PFSK-1 (cell line): Measurements from ENCODE around the gene TACC3.

Source experiments
- FOXP2 ChIP-seq: optimal IDR thresholded peaks from 2 replicates; pipeline ENCODE3; 2011; ENCODE audit warnings: borderline replicate concordance, control low read depth, inconsistent platforms; ENCODE audit not compliant: insufficient read depth; ENCODE audit errors: extremely low read length, extremely low read depth
- POLR2AphosphoS5 ChIP-seq: IDR thresholded peaks from 2 replicates; pipeline ENCODE4 v1.6.1; 2012; ENCODE audit warnings: low read depth, mild to moderate bottlenecking, control low read depth, low read length, moderate library complexity
- SIN3A ChIP-seq: IDR thresholded peaks from 2 replicates; pipeline ENCODE4 v1.6.1; 2012; ENCODE audit warnings: mild to moderate bottlenecking, low read length, moderate library complexity, borderline replicate concordance; ENCODE audit not compliant: insufficient read depth
- TAF1 ChIP-seq: IDR thresholded peaks from 2 replicates; pipeline ENCODE4 v1.6.1; 2012; ENCODE audit warnings: low read length, control low read depth, borderline replicate concordance; ENCODE audit not compliant: insufficient read depth
- TF ChIP-seq, protein P1 (sequence below), 2 experiments: IDR thresholded peaks; 2 replicates each; pipeline versions ENCODE4 v1.6.1 to v1.8.0; 2011 to 2012; ENCODE audit warnings: low read depth in 2 of 2, low read length in 2 of 2, control low read depth in 1 of 2, inconsistent platforms in 1 of 2, mild to moderate bottlenecking in 1 of 2, moderate library complexity in 1 of 2; ENCODE audit not compliant: insufficient read depth in 1 of 2

TACC3 gene

DNA sequence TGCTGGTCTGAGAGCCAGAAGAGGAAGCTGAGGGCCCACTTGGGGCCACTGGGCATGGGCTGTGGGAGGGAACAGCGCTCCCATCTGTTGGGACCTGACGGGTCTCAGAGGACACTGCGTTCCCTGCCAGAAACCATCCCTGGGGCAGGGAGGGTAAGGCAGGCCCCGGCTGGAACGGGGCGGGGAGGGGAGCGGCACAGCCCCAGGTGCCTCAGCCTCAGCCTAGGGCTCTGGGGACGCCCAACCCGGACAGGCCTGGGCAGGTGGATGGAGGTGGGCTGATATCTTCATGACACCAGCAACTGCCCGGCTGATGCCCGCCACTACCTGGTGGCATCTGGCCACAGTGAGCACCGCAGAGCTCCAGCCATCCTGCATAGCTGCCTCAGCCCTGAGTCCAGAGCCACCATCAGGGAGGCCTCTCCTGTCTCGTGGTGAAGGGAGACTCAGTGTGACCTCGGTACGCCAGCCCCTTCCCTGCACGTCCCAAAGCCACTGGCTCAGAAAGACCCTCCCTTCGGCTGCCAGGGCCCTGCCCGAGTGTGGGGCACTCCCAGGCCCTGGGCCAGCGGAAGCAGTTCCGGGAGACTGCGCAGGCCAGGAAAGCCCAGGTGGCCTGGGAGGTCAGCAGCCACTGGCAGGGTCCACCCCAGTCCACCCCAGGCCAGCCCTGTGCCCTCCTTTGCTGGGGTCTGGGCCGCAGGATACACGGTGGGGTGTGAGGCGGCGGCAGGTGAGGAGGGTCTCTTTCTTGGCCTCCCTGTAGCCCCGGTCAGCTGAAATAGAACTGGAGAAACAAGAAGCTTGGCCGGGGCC, 37.2 kb downstream of the TACC3 start:
- TF ChIP-seq TAF1 = no peak

DNA sequence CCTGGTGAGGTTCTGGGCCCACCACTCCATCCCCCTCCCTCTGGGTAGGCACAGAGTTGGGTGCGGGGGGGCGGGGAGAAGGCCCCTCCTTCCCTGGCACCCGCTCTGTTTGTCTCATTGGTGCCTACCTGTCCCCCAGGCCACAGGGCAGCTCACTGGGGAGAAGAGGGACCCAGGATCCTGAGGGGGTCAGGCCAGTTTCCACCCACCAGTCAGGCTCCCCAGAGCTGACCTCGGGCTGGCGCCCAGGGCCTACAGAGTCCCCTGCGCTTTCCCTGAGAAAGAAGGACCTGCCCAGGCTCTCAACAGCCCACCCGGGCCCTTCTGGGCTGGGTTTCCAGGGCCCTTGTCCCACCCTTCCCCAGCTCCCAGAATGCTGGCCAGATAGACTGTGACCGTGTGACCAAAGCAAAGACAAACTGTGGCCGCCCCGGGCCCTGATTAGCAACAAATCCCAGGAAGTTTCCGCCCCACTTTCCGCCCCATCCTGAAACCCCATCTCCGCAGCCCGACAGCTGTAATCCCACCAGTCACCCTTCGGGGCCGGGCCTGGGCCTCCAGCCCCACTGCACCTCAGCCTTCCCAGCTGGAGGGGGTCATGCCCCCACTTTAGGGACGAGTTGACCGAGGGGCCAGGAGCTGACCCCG, 38.0 kb downstream of the TACC3 start:
- no peak for TF ChIP-seq TAF1
- TF ChIP-seq, protein P1, sequence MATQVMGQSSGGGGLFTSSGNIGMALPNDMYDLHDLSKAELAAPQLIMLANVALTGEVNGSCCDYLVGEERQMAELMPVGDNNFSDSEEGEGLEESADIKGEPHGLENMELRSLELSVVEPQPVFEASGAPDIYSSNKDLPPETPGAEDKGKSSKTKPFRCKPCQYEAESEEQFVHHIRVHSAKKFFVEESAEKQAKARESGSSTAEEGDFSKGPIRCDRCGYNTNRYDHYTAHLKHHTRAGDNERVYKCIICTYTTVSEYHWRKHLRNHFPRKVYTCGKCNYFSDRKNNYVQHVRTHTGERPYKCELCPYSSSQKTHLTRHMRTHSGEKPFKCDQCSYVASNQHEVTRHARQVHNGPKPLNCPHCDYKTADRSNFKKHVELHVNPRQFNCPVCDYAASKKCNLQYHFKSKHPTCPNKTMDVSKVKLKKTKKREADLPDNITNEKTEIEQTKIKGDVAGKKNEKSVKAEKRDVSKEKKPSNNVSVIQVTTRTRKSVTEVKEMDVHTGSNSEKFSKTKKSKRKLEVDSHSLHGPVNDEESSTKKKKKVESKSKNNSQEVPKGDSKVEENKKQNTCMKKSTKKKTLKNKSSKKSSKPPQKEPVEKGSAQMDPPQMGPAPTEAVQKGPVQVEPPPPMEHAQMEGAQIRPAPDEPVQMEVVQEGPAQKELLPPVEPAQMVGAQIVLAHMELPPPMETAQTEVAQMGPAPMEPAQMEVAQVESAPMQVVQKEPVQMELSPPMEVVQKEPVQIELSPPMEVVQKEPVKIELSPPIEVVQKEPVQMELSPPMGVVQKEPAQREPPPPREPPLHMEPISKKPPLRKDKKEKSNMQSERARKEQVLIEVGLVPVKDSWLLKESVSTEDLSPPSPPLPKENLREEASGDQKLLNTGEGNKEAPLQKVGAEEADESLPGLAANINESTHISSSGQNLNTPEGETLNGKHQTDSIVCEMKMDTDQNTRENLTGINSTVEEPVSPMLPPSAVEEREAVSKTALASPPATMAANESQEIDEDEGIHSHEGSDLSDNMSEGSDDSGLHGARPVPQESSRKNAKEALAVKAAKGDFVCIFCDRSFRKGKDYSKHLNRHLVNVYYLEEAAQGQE (IDR thresholded peaks at IDR 0.05; ENCODE audit: insufficient read depth in 1 of 2, low read depth in 2 of 2, low read length in 2 of 2) = no peak
- no peak for TF ChIP-seq SIN3A
- TF ChIP-seq POLR2AphosphoS5 = no peak
- TF ChIP-seq FOXP2 = no peak

DNA sequence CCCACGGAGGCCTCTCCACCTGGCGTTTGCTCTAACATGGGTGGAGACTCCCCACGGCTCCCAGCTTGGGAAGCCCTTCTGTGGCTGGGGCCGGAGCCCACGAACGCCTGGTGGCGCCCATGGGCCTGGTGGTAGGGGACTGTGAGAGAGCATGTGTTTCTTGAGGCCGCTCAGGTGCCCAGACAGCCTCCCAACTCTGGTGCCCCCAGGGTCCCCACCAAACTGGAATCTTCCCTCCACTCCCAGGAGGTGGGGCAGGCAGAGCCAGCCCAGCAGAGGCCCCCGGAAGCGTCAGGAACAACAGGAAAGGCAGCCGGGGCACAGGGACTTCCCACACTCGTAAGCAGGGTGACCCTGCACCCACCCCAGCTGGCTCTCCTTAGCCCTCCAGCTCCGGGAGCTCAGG, 38.5 kb downstream of the TACC3 start:
- no peak for TF ChIP-seq TAF1
- TF ChIP-seq FOXP2 = no peak
- no peak for TF ChIP-seq SIN3A
- TF ChIP-seq POLR2AphosphoS5 = no peak
- TF ChIP-seq, protein P1 (IDR thresholded peaks at IDR 0.05; ENCODE audit: insufficient read depth in 1 of 2, low read depth in 2 of 2, low read length in 2 of 2) = no peak

DNA sequence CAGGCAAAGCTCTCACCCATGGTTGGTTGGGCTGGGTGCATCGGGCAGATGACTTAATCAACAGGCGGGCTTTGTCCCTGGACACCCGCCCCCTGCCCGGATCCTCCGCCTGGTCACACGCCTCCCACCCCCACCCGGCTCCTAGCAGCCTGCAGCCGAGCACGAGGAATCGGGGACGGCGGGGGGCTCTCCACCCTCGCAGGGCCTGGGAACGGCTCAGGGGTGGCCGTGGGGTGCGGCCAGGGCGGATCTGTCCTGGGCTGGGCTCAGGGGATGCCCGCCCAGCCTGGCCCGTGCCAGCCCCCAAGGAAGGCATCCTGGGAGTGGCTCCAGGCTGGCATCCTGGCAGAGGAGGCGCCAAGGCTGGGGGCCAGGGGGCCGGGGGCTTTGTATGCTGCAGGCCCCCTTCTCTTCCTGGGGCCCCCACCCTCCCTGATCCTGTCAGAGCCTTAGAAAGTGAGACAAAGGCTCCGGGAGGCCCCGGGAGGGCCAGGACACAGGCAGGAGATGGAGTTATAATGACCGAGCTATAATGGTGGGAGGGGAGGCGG, 39.3 kb downstream of the TACC3 start:
- TF ChIP-seq POLR2AphosphoS5 (no peak), TAF1 (no peak), FOXP2 (no peak), SIN3A (no peak)
- TF ChIP-seq, protein P1 (IDR thresholded peaks at IDR 0.05; ENCODE audit: insufficient read depth in 1 of 2, low read depth in 2 of 2, low read length in 2 of 2) = no peak

DNA sequence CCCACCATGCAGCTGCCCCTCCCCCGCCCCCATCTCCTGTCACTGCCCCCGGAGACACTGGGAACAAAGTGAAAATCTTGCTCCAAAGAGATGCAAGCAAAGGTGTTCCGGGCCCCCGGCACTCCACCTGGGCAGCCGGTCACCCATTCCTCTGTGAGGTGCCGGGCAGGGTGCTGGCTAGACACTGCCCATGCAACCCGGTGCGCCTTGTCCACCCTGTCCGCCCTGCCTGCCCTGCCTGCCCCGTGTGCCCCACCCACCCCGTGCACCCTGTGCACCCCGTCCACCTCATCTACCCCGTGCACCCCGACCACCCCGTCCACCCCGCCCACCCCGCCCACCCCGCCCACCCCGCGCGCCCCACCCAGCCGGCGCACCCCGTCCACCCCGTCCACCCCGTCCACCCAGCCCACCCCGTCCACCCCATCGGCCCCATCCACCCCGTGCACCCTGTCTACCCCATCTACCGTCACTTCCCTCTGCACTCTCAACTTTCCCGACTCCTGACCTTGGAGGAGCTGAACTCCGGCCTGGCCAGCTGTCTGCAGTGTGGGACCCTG, 39.9 kb downstream of the TACC3 start:
- TF ChIP-seq POLR2AphosphoS5 (no peak), TAF1 (no peak), SIN3A (no peak), FOXP2 (no peak)
- TF ChIP-seq, protein P1 (IDR thresholded peaks at IDR 0.05; ENCODE audit: insufficient read depth in 1 of 2, low read depth in 2 of 2, low read length in 2 of 2) = no peak
